IMR-90 (cell line): Measurements from ENCODE around the gene TTLL12. TPM values are rescaled to one million over a fixed set of nuclear protein-coding genes. Genes with fewer than 3 reads are reported as not detected.

Experiments used
- ATAC-seq: fragments of 200-7000 bp; cut with Tn5 transposase; 2 replicates; pipeline ENCODE4 v1.9.1; 2020; ENCODE audit warnings: low read depth, mild to moderate bottlenecking, moderate library complexity
- BruUV-seq: library from RNA; stranded (reverse); fragments of 400-500 nt; replicated peaks from 2 replicates; lab custom pipeline; 2021; lab: Mats Ljungman, UMichigan
- CTCF ChIA-PET: fragments of 300-600 bp; formaldehyde crosslinking; extraction: SDS; loops from one replicate; lab custom pipeline; 2021; ENCODE audit warnings: antibody characterized with exemption; lab: Yijun Ruan, JAX
- POLR2A ChIA-PET: fragments of 300-600 bp; sonication (Branson Sonifier 250); formaldehyde crosslinking; loops from one replicate; lab custom pipeline; 2022; ENCODE audit warnings: antibody characterized with exemption; ENCODE audit not compliant: unreplicated experiment; lab: Charles Lee
- DNase-seq: peaks from one replicate; pipeline ENCODE4 v3.0.0; 2013
- H2AFZ ChIP-seq: replicated peaks from 2 replicates; pipeline ENCODE3; 2013; ENCODE audit warnings: low read length, mild to moderate bottlenecking; ENCODE audit not compliant: poor library complexity
- H2AK5ac ChIP-seq: 2 replicates; pipeline ENCODE4 v1.6.1; 2013; ENCODE audit warnings: low read depth, low read length, inconsistent platforms
- H2AK9ac ChIP-seq: replicated peaks from 2 replicates; pipeline ENCODE3; 2013; ENCODE audit warnings: mild to moderate bottlenecking, low read depth, low read length, moderate library complexity; ENCODE audit not compliant: poor library complexity
- H2BK120ac ChIP-seq: 2 replicates; pipeline ENCODE4 v1.6.1; 2013; ENCODE audit warnings: low read depth, low read length, inconsistent platforms
- H2BK15ac ChIP-seq: 3 replicates; pipeline ENCODE4 v1.6.1; 2013; ENCODE audit warnings: low read depth, low read length, inconsistent platforms
- H2BK20ac ChIP-seq: 2 replicates; pipeline ENCODE4 v1.6.1; 2013; ENCODE audit warnings: low read depth, mild to moderate bottlenecking, inconsistent platforms, low read length, moderate library complexity
- H2BK5ac ChIP-seq: 2 replicates; pipeline ENCODE4 v1.6.1; 2013; ENCODE audit warnings: mild to moderate bottlenecking, low read depth, low read length, inconsistent platforms; ENCODE audit not compliant: poor library complexity, severe bottlenecking
- H3K14ac ChIP-seq: replicated peaks from 2 replicates; pipeline ENCODE4 v1.6.1; 2013; ENCODE audit warnings: low read depth, low read length, inconsistent platforms
- H3K18ac ChIP-seq: 2 replicates; pipeline ENCODE4 v1.6.1; 2013; ENCODE audit warnings: low read depth, low read length, control low read depth
- H3K23ac ChIP-seq: 2 replicates; pipeline ENCODE4 v1.6.1; 2013; ENCODE audit warnings: low read depth, low read length, inconsistent platforms
- H3K27ac ChIP-seq: 2 replicates; pipeline ENCODE4 v1.5.1; 2013; ENCODE audit warnings: mild to moderate bottlenecking, control low read depth, low read length; ENCODE audit not compliant: insufficient read depth
- H3K27me3 ChIP-seq: 2 replicates; pipeline ENCODE4 v1.6.1; 2013; ENCODE audit warnings: low read length; ENCODE audit not compliant: control insufficient read depth, insufficient read depth
- H3K36me3 ChIP-seq: 2 replicates; pipeline ENCODE4 v1.6.1; 2013; ENCODE audit warnings: low read length, mixed read lengths; ENCODE audit not compliant: control insufficient read depth, insufficient read depth
- H3K4ac ChIP-seq: 2 replicates; pipeline ENCODE4 v1.6.1; 2013; ENCODE audit warnings: low read depth, low read length, inconsistent platforms
- H3K4me1 ChIP-seq: 2 replicates; pipeline ENCODE4 v1.6.1; 2013; ENCODE audit warnings: low read length, mixed read lengths; ENCODE audit not compliant: control insufficient read depth, insufficient read depth
- H3K4me2 ChIP-seq: 2 replicates; pipeline ENCODE4 v1.6.1; 2013; ENCODE audit warnings: low read depth, mild to moderate bottlenecking, control low read depth, low read length, moderate library complexity
- H3K4me3 ChIP-seq: 2 replicates; pipeline ENCODE4 v1.5.1; 2013; ENCODE audit warnings: low read depth, mild to moderate bottlenecking, control low read depth, low read length, moderate library complexity; ENCODE audit not compliant: insufficient read depth
- H3K56ac ChIP-seq: 2 replicates; pipeline ENCODE4 v1.6.1; 2013; ENCODE audit warnings: low read length, inconsistent platforms; ENCODE audit not compliant: insufficient read depth; ENCODE audit errors: extremely low read depth
- H3K79me1 ChIP-seq, 2 experiments: 2 replicates each; pipeline ENCODE4 v1.6.1; 2013; ENCODE audit warnings: low read length in 2 of 2, inconsistent platforms in 1 of 2, low read depth in 1 of 2
- H3K9ac ChIP-seq: 2 replicates; pipeline ENCODE4 v1.6.1; 2013; ENCODE audit warnings: low read depth, low read length, control low read depth
- H3K9me1 ChIP-seq: 2 replicates; pipeline ENCODE4 v1.6.1; 2013; ENCODE audit warnings: low read length, inconsistent platforms; ENCODE audit not compliant: insufficient read depth
- H3K9me3 ChIP-seq: 2 replicates; pipeline ENCODE4 v1.6.1; 2013; ENCODE audit warnings: low read length; ENCODE audit not compliant: control insufficient read depth, insufficient read depth
- H4K20me1 ChIP-seq: 2 replicates; pipeline ENCODE4 v1.6.1; 2013; ENCODE audit warnings: low read length, inconsistent platforms; ENCODE audit not compliant: insufficient read depth
- H4K5ac ChIP-seq: 2 replicates; pipeline ENCODE4 v1.6.1; 2013; ENCODE audit warnings: mild to moderate bottlenecking, low read depth, low read length, control low read depth
- H4K8ac ChIP-seq, 2 experiments: 2 replicates each; pipeline ENCODE4 v1.6.1; 2013; ENCODE audit warnings: low read depth in 2 of 2, low read length in 2 of 2, control low read depth in 1 of 2, inconsistent platforms in 1 of 2
- H4K91ac ChIP-seq: 2 replicates; pipeline ENCODE4 v1.6.1; 2013; ENCODE audit warnings: low read depth, low read length, inconsistent platforms; ENCODE audit not compliant: insufficient read depth
- BHLHE40 ChIP-seq: fragments of 150-350 bp; IDR thresholded peaks from 2 replicates; pipeline ENCODE4 v1.6.1; 2016; ENCODE audit warnings: mild to moderate bottlenecking, low read depth, low read length
- CEBPB ChIP-seq: IDR thresholded peaks from 2 replicates; pipeline ENCODE4 v1.6.1; 2012; ENCODE audit warnings: low read depth, low read length, improper control_type of control experiment
- CHD1 ChIP-seq: IDR thresholded peaks from 2 replicates; pipeline ENCODE4 v1.6.1; 2012; ENCODE audit warnings: low read depth, low read length, improper control_type of control experiment
- MAFK ChIP-seq: IDR thresholded peaks from 2 replicates; pipeline ENCODE4 v1.6.1; 2012; ENCODE audit warnings: low read depth, low read length, improper control_type of control experiment
- MXI1 ChIP-seq: IDR thresholded peaks from 2 replicates; pipeline ENCODE4 v1.6.1; 2012; ENCODE audit warnings: low read depth, mild to moderate bottlenecking, low read length, moderate library complexity, borderline replicate concordance
- WGBS, 2 experiments: methylation state at CpG; one replicate each; pipeline versions ENCODE4 v1.1.5 to v1.1.7; 2013; ENCODE audit warnings: missing lambda C conversion rate in 2 of 2; ENCODE audit not compliant: insufficient read length in 1 of 2; ENCODE audit errors: extremely low coverage in 2 of 2; 5-methylcytosine and 5-hydroxymethylcytosine counted together
- dilution Hi-C: fragments of 300-500 bp; cut with HindIII; formaldehyde crosslinking; loops from one replicate; pipeline ENCODE4 v1.14.3; 2018; ENCODE audit warnings: low sequenced_read_pairs; ENCODE audit not compliant: unreplicated experiment
- in situ Hi-C: fragments of 300-500 bp; cut with MboI; formaldehyde crosslinking; loops from 3 replicates; pipeline ENCODE4 v1.14.3; 2019; ENCODE audit warnings: low sequenced_read_pairs, inconsistent platforms, mixed read lengths
- intact Hi-C: fragments of 100-400 bp; cut with micrococcal nuclease; formaldehyde crosslinking; loops from 2 replicates; pipeline ENCODE4 v1.10.0; 2022
- polyA plus RNA-seq, 3 experiments: library from polyadenylated mRNA; depleted of rRNA; stranded (reverse); fragments of >200 nt; gene quantifications; 2 replicates each; pipeline ENCODE4 v1.2.3, GENCODE V29; 2012; ENCODE audit warnings: low replicate concordance in 1 of 3
- total RNA-seq: library from RNA; depleted of rRNA; stranded (reverse); fragments of >200 nt; gene quantifications from 2 replicates; pipeline ENCODE4 v1.2.3, GENCODE V29; 2012

The TTLL12 gene
- total and polyA plus RNA-seq, 2 of the 4 experiments (the other 2 are of a cell fraction): 20.9 to 30.1 TPM

- no peaks in the 10 kb centered on the region for H3K9me1 ChIP-seq
- no peak overlapping the region for H4K8ac ChIP-seq
- no peak for ATAC-seq
- in situ Hi-C loops (no loop called here), intact Hi-C loops (no loop called here), dilution Hi-C loops (no loop called here)
- TF ChIP-seq MXI1: no peak
- no peak for TF ChIP-seq MAFK
- TF ChIP-seq CEBPB: no peak
- no peak for TF ChIP-seq BHLHE40
- no peak for TF ChIP-seq CHD1
- H3K4me1 ChIP-seq: peaks cover 2% of the 10 kb centered on the region; the same call in 1 of the 2 replicates
- no peak for DNase-seq
- H3K4me3 ChIP-seq: no peak overlapping the region
- H3K56ac ChIP-seq: no peak overlapping the region
- no peaks in the 10 kb centered on the region for H3K36me3 ChIP-seq
- ChIA-PET CTCF (no interaction called here), POLR2A (no interaction called here)
- H3K18ac ChIP-seq: no peak overlapping the region
- no peak overlapping the region for H2AFZ ChIP-seq
- H2BK5ac ChIP-seq: peak overlapping the region; percentile 44
- H4K91ac ChIP-seq: no peak overlapping the region
- H3K27ac ChIP-seq: no peak overlapping the region
- H2BK120ac ChIP-seq: no peak overlapping the region
- no peak overlapping the region for H3K23ac ChIP-seq
- H2AK9ac ChIP-seq: no peak overlapping the region
- H2BK15ac ChIP-seq: no peak overlapping the region
- no peaks in the 10 kb centered on the region for H4K20me1 ChIP-seq
- no peaks in the 10 kb centered on the region for H3K9me3 ChIP-seq
- no peak overlapping the region for H3K9ac ChIP-seq
- H3K4ac ChIP-seq: no peak overlapping the region
- no peak overlapping the region for H2BK20ac ChIP-seq
- no peak overlapping the region for H2AK5ac ChIP-seq
- H3K14ac ChIP-seq: no peak overlapping the region
- no TSS peak for BruUV-seq
- H3K4me2 ChIP-seq: no peak overlapping the region
- no peaks in the 10 kb centered on the region for H3K79me1 ChIP-seq
- no peak overlapping the region for H4K5ac ChIP-seq
- 86% methylated on average over 2 of the region's 9 CpGs; no CpG with 5 or more reads in 1 of the 2 experiments for WGBS, 2 experiments
- peaks cover 21% of the 10 kb centered on the region; the same call in 1 of the 2 replicates for H3K27me3 ChIP-seq
Measured at GRCh38 chr22:43205261-43205691, 18.3 kb upstream of the TTLL12 start.
